K562 (cell line): ENCODE data around the gene CYP4F12. TPM values are rescaled to one million over a fixed set of nuclear protein-coding genes. Genes with fewer than 3 reads are reported as not detected.

Experiments used
- E2F8 ChIP-seq: fragments of 450-650 bp; IDR thresholded peaks from 2 replicates; pipeline ENCODE4 v1.7.1; 2018; ENCODE audit warnings: mild to moderate bottlenecking, low read depth; ENCODE audit not compliant: partially characterized antibody
- HINFP ChIP-seq: fragments of 450-650 bp; conservative IDR thresholded peaks from 2 replicates; pipeline ENCODE4 v1.6.1; 2016; ENCODE audit warnings: missing genetic modification characterization, low read depth, mild to moderate bottlenecking, control low read depth, missing compliant biosample characterization
- MAFK ChIP-seq: IDR thresholded peaks from 2 replicates; pipeline ENCODE4 v1.6.1; 2011; ENCODE audit warnings: low read length, improper control_type of control experiment
- PPARD ChIP-seq: fragments of 250-450 bp; sonication (Bioruptor Pico); IDR thresholded peaks from 2 replicates; pipeline ENCODE4 v1.8.0; 2022; ENCODE audit warnings: inconsistent platforms, mild to moderate bottlenecking, moderate library complexity
- SMAD3 ChIP-seq: fragments of 450-650 bp; formaldehyde crosslinking; conservative IDR thresholded peaks from 2 replicates; pipeline ENCODE4 v1.4.0; 2020; ENCODE audit warnings: mild to moderate bottlenecking
- SREBF2 ChIP-seq: sonication (generic); formaldehyde crosslinking; IDR thresholded peaks from 2 replicates; pipeline ENCODE4 v1.4.0; 2020; ENCODE audit warnings: mild to moderate bottlenecking, missing genetic modification reagents
- SUPT5H ChIP-seq: fragments of 450-650 bp; IDR thresholded peaks from 2 replicates; pipeline ENCODE4 v1.6.1; 2016
- TCF3 ChIP-seq: sonication (generic); formaldehyde crosslinking; IDR thresholded peaks from 2 replicates; pipeline ENCODE4 v1.4.0; 2020; ENCODE audit warnings: mild to moderate bottlenecking, missing genetic modification reagents
- ZBTB7A ChIP-seq: IDR thresholded peaks from 2 replicates; pipeline ENCODE4 v1.6.1; 2011; ENCODE audit warnings: low read depth, mild to moderate bottlenecking, low read length, moderate library complexity, borderline replicate concordance; ENCODE audit not compliant: control insufficient read depth
- polyA plus RNA-seq, 8 experiments: library from polyadenylated mRNA; depleted of rRNA in 4 of 8; stranded (reverse) in 5 of 8; unstranded in 3 of 8; fragments of >200 nt; fragmentation: Nextera tagmentation in 2 of 8; fragmentation: Illumina TruSeq in 1 of 8; extraction: Ambion mirVana in 2 of 8; extraction: Trizol in 1 of 8; gene quantifications; 2 replicates each; pipeline versions ENCODE4 v1.2.1 to v1.2.3, GENCODE V29; 2011 to 2014; ENCODE audit warnings: inconsistent platforms in 1 of 8, missing spikeins in 1 of 8
- total RNA-seq, 7 experiments: library from RNA; depleted of rRNA in 6 of 7; stranded (reverse); fragments of >200 nt in 6 of 7; fragmentation: Illumina TruSeq in 2 of 7; extraction: Trizol in 2 of 7; gene quantifications; 2 replicates each; pipeline versions ENCODE4 v1.2.1 to v1.2.3, GENCODE V29; 2011 to 2021; ENCODE audit warnings: low replicate concordance in 1 of 7

The CYP4F12 gene
- total and polyA plus RNA-seq, 9 of the 15 experiments (the other 6 are each of a cell fraction or from before 2014, with no cell fraction given): not detected

GRCh38 chr19:15634105-15634504 is 38.8 kb upstream of the CYP4F12 start (continued):
- TF ChIP-seq HINFP (tag): no peak
- no peak for TF ChIP-seq SREBF2 (CRISPR knock-in tag)
- no peak for TF ChIP-seq MAFK
- TF ChIP-seq ZBTB7A: no peak
- TF ChIP-seq TCF3: no peak
- no peak for TF ChIP-seq PPARD (CRISPR knock-in tag)
- TF ChIP-seq SUPT5H: no peak
- TF ChIP-seq SMAD3 (CRISPR knock-in tag): no peak
- no peak for TF ChIP-seq E2F8
